Esophagus squamous epithelium (tissue), 5 donors: ENCODE results near the gene ADARB2. TPM values are rescaled to one million over a fixed set of nuclear protein-coding genes. Genes with fewer than 3 reads are reported as not detected.

Experiments
- DNase-seq: peaks from one replicate; lab custom pipeline; 2025; lab: John Stamatoyannopoulos, UW
- H3K27ac ChIP-seq, 4 donors: fragments of 200-600 bp; sonication (generic); one replicate each; pipeline ENCODE4 v1.5.1; 2016 to 2019; ENCODE audit warnings: mild to moderate bottlenecking in 1 of 4
- H3K27me3 ChIP-seq, 4 donors: fragments of 200-600 bp; sonication (generic); 1 replicate in 3 of 4; 2 replicates in 1 of 4; pipeline versions ENCODE4 v1.5.1 to v1.6.0; 2017 to 2021; ENCODE audit warnings: antibody characterized with exemption in 1 of 4
- H3K36me3 ChIP-seq, 3 donors: fragments of 200-600 bp; sonication (generic); one replicate each; pipeline ENCODE4 v1.5.1; 2016 to 2019
- H3K4me1 ChIP-seq, 3 donors: fragments of 200-600 bp; sonication (generic); one replicate each; pipeline ENCODE4 v1.5.1; 2017 to 2019
- H3K4me3 ChIP-seq, 4 donors: fragments of 200-600 bp; sonication (generic); 1 replicate in 3 of 4; 2 replicates in 1 of 4; pipeline ENCODE4 v1.5.1; 2016 to 2019; ENCODE audit warnings: mild to moderate bottlenecking in 2 of 4, moderate library complexity in 1 of 4
- H3K9me3 ChIP-seq, 3 donors: fragments of 200-600 bp; sonication (generic); one replicate each; pipeline ENCODE4 v1.5.1; 2016 to 2019
- POLR2A ChIP-seq, 4 donors: fragments of 450-650 bp; IDR thresholded peaks; one replicate each; pipeline ENCODE4 v1.6.1; 2017; ENCODE audit warnings: antibody characterized with exemption in 4 of 4, mild to moderate bottlenecking in 4 of 4, moderate library complexity in 3 of 4
- WGBS, 2 donors: methylation state at CpG; one replicate each; pipeline ENCODE4 v1.1.5; 2018; 5-methylcytosine and 5-hydroxymethylcytosine counted together
- intact Hi-C: fragments of 100-400 bp; cut with DNase I; formaldehyde crosslinking; loops from one replicate; pipeline ENCODE4 v1.15.0; 2022
- total RNA-seq, 4 donors: library from RNA; depleted of rRNA; stranded (reverse); fragments of >200 nt; gene quantifications; one replicate each; pipeline ENCODE4 v1.1.0, GENCODE V29; 2016
- TF ChIP-seq, protein P1 (sequence below), 6 experiments: fragments of 450-650 bp in 4 of 6; fragments of 200-600 bp in 2 of 6; sonication (generic) in 2 of 6; IDR thresholded peaks; one replicate each; pipeline ENCODE4 v1.5.1; 2016 to 2019; ENCODE audit warnings: antibody characterized with exemption in 6 of 6, mild to moderate bottlenecking in 4 of 6, moderate library complexity in 4 of 6
- donor health status: DM: yes; HTN: yes; CAD: no.

Gene ADARB2
- total RNA-seq, 4 donors from 2014 or later: 0.21 to 3.5 (median 1.5) TPM

- Histone ChIP-seq H3K9me3 (no peaks in the 10 kb centered on the region), H3K4me1 (no peaks in the 10 kb centered on the region), H3K36me3 (no peaks in the 10 kb centered on the region), H3K27ac (no peak overlapping the region), H3K27me3 (peaks cover 0 to 40% (median 0%) of the 10 kb centered on the region in 4 donors), H3K4me3 (no peak overlapping the region)
- DNase-seq: no peak
- 64 to 78% methylated on average over 15 to 17 of the region's 19 CpGs for WGBS, 2 donors
- TF ChIP-seq, protein P1, sequence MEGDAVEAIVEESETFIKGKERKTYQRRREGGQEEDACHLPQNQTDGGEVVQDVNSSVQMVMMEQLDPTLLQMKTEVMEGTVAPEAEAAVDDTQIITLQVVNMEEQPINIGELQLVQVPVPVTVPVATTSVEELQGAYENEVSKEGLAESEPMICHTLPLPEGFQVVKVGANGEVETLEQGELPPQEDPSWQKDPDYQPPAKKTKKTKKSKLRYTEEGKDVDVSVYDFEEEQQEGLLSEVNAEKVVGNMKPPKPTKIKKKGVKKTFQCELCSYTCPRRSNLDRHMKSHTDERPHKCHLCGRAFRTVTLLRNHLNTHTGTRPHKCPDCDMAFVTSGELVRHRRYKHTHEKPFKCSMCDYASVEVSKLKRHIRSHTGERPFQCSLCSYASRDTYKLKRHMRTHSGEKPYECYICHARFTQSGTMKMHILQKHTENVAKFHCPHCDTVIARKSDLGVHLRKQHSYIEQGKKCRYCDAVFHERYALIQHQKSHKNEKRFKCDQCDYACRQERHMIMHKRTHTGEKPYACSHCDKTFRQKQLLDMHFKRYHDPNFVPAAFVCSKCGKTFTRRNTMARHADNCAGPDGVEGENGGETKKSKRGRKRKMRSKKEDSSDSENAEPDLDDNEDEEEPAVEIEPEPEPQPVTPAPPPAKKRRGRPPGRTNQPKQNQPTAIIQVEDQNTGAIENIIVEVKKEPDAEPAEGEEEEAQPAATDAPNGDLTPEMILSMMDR (IDR thresholded peaks at IDR 0.05): no peak
- no peak for TF ChIP-seq POLR2A (IDR thresholded peaks at IDR 0.05)
- intact Hi-C loops: no loop called here
Measured at GRCh38 chr10:1412531-1413189, 324.7 kb downstream of the ADARB2 start.

DNA sequence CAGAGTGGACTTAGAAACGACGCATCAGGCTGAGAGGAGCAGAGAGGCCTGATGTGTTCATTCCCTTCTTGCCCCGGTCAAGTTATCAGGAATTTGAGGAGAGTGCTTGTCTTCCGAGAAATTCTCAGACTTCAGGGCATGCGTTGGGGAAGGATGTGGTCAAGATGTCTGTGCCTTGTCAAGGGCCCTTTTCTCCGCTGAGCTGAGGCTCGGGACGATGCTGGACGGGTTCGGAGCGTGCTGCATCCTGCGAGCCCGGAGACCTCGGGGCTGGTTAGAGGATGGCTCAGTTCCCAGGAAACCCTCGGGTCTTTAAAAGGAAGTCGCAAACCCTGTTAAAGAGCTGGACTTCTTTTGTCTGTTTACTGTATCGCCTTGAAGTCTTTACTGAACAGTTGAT is 325.4 kb downstream of the ADARB2 start:
- Histone ChIP-seq H3K27ac (no peak overlapping the region), H3K4me3 (no peak overlapping the region), H3K27me3 (peaks cover 0 to 34% (median 0%) of the 10 kb centered on the region in 4 donors), H3K36me3 (no peaks in the 10 kb centered on the region), H3K4me1 (no peaks in the 10 kb centered on the region), H3K9me3 (no peaks in the 10 kb centered on the region)
- DNase-seq: no peak
- TF ChIP-seq, protein P1 (IDR thresholded peaks at IDR 0.05): no peak
- no peak for TF ChIP-seq POLR2A (IDR thresholded peaks at IDR 0.05)
- intact Hi-C loops: no loop called here
- 27 to 46% methylated on average over 16 to 17 of the region's 17 CpGs for WGBS, 2 donors

DNA sequence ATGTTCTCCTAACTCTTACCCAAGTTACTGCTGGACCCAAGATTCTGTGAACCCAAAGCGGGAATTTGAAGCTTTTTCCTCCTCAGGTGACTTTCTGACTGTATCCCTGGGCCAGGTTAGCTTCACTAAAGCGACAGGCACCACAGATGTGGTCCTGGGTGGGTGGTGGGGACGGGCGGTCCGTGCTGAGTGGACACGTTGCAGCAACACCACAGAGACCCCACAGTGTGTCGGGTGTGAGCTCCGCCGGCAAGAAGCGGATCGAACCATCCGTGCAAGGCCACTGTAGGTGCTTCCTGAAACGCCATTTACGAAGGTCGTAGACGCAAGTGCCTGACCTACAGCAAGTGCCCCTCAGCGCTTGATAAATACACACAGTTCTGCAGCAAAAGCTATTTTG is 325.9 kb downstream of the ADARB2 start:
- no peak for TF ChIP-seq POLR2A (IDR thresholded peaks at IDR 0.05)
- TF ChIP-seq, protein P1 (IDR thresholded peaks at IDR 0.05): no peak
- WGBS, 2 donors: 92 to 94% methylated on average over 6 to 9 of the region's 17 CpGs
- Histone ChIP-seq H3K36me3 (no peaks in the 10 kb centered on the region), H3K27ac (no peak overlapping the region), H3K9me3 (no peaks in the 10 kb centered on the region), H3K4me3 (no peak overlapping the region), H3K27me3 (peaks cover 0 to 30% (median 0%) of the 10 kb centered on the region in 4 donors), H3K4me1 (no peaks in the 10 kb centered on the region)
- no peak for DNase-seq
- intact Hi-C loops: no loop called here

DNA sequence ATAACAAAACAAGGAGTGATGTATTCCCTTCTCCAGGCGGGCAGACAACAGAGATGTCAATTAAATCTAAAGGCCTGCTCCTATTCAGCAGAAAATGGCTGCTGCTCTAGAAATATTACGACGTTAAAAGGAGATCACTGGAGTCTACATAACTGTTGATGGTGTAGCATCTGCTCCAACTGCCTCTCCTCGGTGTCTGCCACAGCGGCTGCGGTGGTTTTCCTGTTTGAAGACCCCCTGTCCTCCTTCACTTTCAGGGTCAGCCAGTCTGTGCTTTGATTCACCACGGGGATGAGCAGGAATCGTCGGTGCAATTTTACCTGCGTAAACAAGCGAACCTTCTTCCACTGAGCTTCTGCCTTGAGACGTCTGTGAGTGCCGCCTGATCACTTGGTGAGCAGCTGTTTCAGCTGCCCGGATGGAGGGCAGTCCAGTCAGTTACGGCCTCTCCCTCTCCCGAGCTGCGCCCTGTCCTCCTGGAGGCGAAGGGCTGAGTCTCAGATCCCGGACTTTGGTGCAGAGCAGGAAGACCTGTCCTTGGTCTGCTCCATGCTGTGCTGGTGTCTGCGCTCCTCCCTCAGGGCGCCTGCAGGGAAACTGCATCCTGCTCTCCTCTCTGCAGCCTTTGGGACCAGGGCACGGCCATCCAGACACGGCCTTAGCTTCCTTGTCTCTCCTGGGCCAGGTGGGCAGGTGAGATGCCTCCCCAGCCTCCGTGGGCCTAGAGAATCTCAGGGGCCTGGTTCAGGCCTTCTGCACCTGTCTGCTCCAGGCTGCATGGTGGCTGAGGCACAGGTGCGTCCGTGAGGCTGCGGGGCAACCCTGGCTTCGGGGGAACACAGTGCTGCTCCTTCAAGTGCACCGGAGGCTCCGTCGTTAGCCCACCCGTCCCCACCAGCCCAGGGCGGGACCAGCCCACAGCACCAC is 326.6 kb downstream of the ADARB2 start:
- Histone ChIP-seq H3K27ac (no peak overlapping the region), H3K4me3 (no peak overlapping the region), H3K9me3 (no peaks in the 10 kb centered on the region), H3K27me3 (peaks cover 0 to 29% (median 0%) of the 10 kb centered on the region in 4 donors), H3K36me3 (no peaks in the 10 kb centered on the region), H3K4me1 (no peaks in the 10 kb centered on the region)
- no peak for TF ChIP-seq POLR2A (IDR thresholded peaks at IDR 0.05)
- TF ChIP-seq, protein P1 (IDR thresholded peaks at IDR 0.05): no peak
- intact Hi-C loops: no loop called here
- 84 to 90% methylated on average over 9 to 19 of the region's 33 CpGs for WGBS, 2 donors
- DNase-seq: no peak

- Histone ChIP-seq H3K9me3 (no peaks in the 10 kb centered on the region), H3K36me3 (no peaks in the 10 kb centered on the region), H3K27ac (no peak overlapping the region), H3K4me1 (no peaks in the 10 kb centered on the region), H3K27me3 (peaks cover 0 to 29% (median 0%) of the 10 kb centered on the region in 4 donors), H3K4me3 (no peak overlapping the region)
- intact Hi-C loops: no loop called here
- DNase-seq: no peak
- TF ChIP-seq POLR2A (IDR thresholded peaks at IDR 0.05): no peak
- TF ChIP-seq, protein P1 (IDR thresholded peaks at IDR 0.05): no peak
- WGBS, 2 donors: 89 to 96% methylated on average over 6 to 10 of the region's 11 CpGs
Measured at GRCh38 chr10:1410032-1410431, 327.3 kb downstream of the ADARB2 start.
